Osteoblast (primary cell): ENCODE results near the gene AOX1. TPM values are rescaled to one million over a fixed set of nuclear protein-coding genes. Genes with fewer than 3 reads are reported as not detected.

Experiments
- DNase-seq: peaks from one replicate; pipeline ENCODE4 v3.0.0; 2011; ENCODE audit warnings: low spot score, mixed read lengths; ENCODE audit not compliant: insufficient read length; ENCODE audit errors: missing footprints
- H2AFZ ChIP-seq: 2 replicates; pipeline ENCODE4 v1.6.0; 2011; ENCODE audit warnings: mild to moderate bottlenecking, low read length
- H3K27ac ChIP-seq: 2 replicates; pipeline ENCODE4 v1.5.1; 2011; ENCODE audit warnings: mild to moderate bottlenecking, low read depth, low read length, moderate library complexity
- H3K27me3 ChIP-seq: 2 replicates; pipeline ENCODE4 v1.6.0; 2012; ENCODE audit warnings: mild to moderate bottlenecking, control low read depth, inconsistent platforms, low read length, moderate library complexity; ENCODE audit not compliant: insufficient read depth
- H3K36me3 ChIP-seq: 2 replicates; pipeline ENCODE4 v1.5.1; 2011; ENCODE audit warnings: mild to moderate bottlenecking, low read length, control low read depth, moderate library complexity; ENCODE audit not compliant: insufficient read depth
- H3K4me1 ChIP-seq: 2 replicates; pipeline ENCODE4 v1.5.1; 2011; ENCODE audit warnings: mild to moderate bottlenecking, low read length, control low read depth, moderate library complexity; ENCODE audit not compliant: insufficient read depth
- H3K4me2 ChIP-seq: 2 replicates; pipeline ENCODE4 v1.6.0; 2011; ENCODE audit warnings: mild to moderate bottlenecking, low read length; ENCODE audit not compliant: insufficient read depth
- H3K4me3 ChIP-seq: fragments of 200-600 bp; sonication (generic); 3 replicates; pipeline ENCODE4 v1.5.1; 2012; ENCODE audit warnings: mild to moderate bottlenecking, low read length, inconsistent platforms; ENCODE audit not compliant: insufficient read depth
- H3K79me2 ChIP-seq: 2 replicates; pipeline ENCODE4 v1.6.0; 2012; ENCODE audit warnings: mild to moderate bottlenecking, low read length, control low read depth, inconsistent platforms; ENCODE audit not compliant: insufficient read depth
- H3K9me3 ChIP-seq: 2 replicates; pipeline ENCODE4 v1.5.1; 2011; ENCODE audit warnings: low read depth, low read length, control low read depth
- H4K20me1 ChIP-seq: 2 replicates; pipeline ENCODE4 v1.6.0; 2012; ENCODE audit warnings: mild to moderate bottlenecking, low read length, control low read depth; ENCODE audit not compliant: insufficient read depth
- total RNA-seq: library from RNA; depleted of rRNA; stranded (reverse); fragments of >200 nt; gene quantifications from 2 replicates; pipeline ENCODE4 v1.2.3, GENCODE V29; 2012
- TF ChIP-seq, protein P1 (sequence below): IDR thresholded peaks from 2 replicates; pipeline ENCODE4 v1.5.1; 2011; ENCODE audit warnings: mild to moderate bottlenecking, low read depth, low read length, moderate library complexity; ENCODE audit errors: extremely low read depth

Gene AOX1
- total RNA-seq, 1 donor = 76.4 TPM

DNA sequence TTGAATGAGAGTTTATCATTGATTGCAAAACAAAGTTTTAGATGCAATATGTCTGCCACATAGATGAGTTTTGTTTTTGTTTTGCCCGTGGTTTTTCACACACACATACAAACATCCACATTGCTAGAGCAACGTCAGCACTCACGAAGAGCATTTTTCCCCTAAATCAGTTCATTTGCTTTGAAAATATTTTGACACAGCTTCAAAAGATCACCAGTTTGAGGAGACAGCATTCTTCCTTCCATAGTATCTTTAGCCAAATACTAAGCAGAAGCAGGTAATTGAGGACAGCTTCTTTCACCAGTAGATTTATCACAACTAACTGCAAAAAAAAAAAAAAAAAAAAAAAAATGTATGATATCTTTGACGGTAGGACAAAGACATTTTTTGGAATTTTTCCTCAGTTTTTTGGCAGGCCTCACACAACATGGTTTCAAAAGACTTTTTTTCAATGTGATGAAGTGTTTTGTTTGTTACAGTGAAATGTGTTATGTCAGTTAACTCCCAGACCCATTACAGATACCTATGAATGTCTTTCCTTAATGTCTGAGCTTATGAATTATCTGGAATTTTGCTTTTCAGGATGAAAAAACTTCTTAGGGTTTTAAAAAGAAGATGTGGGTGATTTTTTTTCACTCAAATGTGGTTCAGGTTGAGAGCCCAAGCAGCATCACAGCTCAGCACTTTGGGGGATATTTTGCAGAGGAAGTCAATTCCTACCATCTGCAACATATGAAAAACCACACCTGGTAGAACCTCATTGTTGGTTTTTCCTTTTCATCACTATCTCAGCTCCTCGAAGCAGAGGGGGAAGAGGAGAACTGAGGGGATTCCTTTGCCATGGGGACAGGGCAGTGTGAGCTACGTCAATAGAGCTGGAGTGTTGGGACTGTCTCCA, 31.6 kb downstream of the AOX1 start:
- H4K20me1 ChIP-seq = no peaks in the 10 kb centered on the region
- peak overlapping the region; percentile 84 for H3K27ac ChIP-seq
- H3K36me3 ChIP-seq = no peaks in the 10 kb centered on the region
- peaks cover 44% of the 10 kb centered on the region for H3K4me1 ChIP-seq
- H3K9me3 ChIP-seq = no peaks in the 10 kb centered on the region
- no peak overlapping the region for H3K4me3 ChIP-seq
- H3K79me2 ChIP-seq = no peaks in the 10 kb centered on the region
- no peak for DNase-seq
- H3K4me2 ChIP-seq = peak overlapping the region; percentile 78
- TF ChIP-seq, protein P1, sequence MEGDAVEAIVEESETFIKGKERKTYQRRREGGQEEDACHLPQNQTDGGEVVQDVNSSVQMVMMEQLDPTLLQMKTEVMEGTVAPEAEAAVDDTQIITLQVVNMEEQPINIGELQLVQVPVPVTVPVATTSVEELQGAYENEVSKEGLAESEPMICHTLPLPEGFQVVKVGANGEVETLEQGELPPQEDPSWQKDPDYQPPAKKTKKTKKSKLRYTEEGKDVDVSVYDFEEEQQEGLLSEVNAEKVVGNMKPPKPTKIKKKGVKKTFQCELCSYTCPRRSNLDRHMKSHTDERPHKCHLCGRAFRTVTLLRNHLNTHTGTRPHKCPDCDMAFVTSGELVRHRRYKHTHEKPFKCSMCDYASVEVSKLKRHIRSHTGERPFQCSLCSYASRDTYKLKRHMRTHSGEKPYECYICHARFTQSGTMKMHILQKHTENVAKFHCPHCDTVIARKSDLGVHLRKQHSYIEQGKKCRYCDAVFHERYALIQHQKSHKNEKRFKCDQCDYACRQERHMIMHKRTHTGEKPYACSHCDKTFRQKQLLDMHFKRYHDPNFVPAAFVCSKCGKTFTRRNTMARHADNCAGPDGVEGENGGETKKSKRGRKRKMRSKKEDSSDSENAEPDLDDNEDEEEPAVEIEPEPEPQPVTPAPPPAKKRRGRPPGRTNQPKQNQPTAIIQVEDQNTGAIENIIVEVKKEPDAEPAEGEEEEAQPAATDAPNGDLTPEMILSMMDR = no peak
- peak overlapping the region; percentile 88 for H2AFZ ChIP-seq
- H3K27me3 ChIP-seq = no peaks in the 10 kb centered on the region

DNA sequence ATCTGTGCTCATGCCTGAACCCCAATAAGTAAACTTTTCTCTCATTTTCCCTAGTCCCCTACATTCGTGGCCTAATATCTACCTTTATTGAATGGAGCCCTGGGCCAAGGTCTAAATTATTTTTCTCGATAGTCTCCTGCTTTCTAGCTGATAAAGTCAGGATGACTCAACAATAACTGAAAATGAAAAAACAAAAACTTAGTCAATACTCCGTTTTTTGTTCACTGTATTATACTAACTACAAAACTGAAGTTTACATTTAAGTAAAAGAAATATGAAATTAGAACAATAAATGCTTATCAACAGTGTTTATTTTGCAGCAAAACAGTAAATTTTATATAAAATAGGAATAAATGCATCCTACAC, 32.2 kb downstream of the AOX1 start:
- TF ChIP-seq, protein P1 = no peak
- Histone ChIP-seq H3K4me3 (no peak overlapping the region), H4K20me1 (no peaks in the 10 kb centered on the region), H3K9me3 (no peaks in the 10 kb centered on the region), H3K36me3 (no peaks in the 10 kb centered on the region), H3K79me2 (no peaks in the 10 kb centered on the region), H3K27ac (peak overlapping the region; percentile 84), H2AFZ (peak overlapping the region; percentile 23), H3K4me1 (peaks cover 44% of the 10 kb centered on the region), H3K4me2 (no peak overlapping the region), H3K27me3 (no peaks in the 10 kb centered on the region)
- DNase-seq = no peak

DNA sequence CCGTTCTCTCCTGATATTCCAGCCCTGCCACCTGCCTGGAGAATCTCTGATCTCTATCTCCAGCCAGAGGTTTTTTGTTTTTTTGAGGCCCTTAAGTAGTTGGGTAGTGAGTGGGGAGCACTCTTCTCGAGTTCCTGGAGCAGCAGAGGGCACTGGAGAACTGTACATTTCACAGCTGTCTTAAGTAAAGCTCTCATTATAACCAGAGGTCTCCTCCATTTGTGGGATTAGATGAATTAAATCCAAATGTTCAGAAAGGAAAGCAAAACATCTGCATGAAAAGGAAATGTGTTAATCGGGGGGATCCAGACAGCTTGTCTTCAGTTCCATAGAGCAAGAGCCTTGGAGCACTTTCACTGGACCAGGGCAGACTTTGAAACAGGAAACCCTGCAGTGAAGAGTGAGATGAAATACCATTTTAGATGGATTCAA, 32.8 kb downstream of the AOX1 start:
- no peak overlapping the region for H3K27ac ChIP-seq
- H3K4me1 ChIP-seq = peaks cover 46% of the 10 kb centered on the region
- no peak for DNase-seq
- no peaks in the 10 kb centered on the region for H4K20me1 ChIP-seq
- H3K9me3 ChIP-seq = no peaks in the 10 kb centered on the region
- TF ChIP-seq, protein P1 = peak; percentile 43
- no peaks in the 10 kb centered on the region for H3K27me3 ChIP-seq
- H3K4me3 ChIP-seq = no peak overlapping the region
- no peak overlapping the region for H3K4me2 ChIP-seq
- H2AFZ ChIP-seq = peak overlapping the region; percentile 66
- no peaks in the 10 kb centered on the region for H3K79me2 ChIP-seq
- no peaks in the 10 kb centered on the region for H3K36me3 ChIP-seq

DNA sequence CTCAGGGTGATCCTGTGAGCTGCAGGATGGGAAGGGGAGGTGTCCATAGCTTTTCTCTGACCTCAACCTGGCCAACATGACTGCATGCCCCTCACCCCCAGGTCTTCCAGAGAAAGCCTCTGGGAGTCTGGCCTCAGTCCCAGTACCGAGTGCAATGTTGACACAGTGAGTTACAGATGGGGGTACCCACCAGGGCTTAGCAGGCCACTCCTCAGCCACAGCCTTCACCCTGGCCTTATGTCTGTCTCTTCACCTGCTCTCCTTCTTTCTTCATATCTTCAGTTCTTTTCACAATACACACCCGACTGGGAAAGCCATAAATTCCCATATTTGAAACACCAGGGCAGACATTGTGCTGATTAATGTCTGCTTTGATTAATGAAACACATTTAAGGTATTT, 33.5 kb downstream of the AOX1 start:
- Histone ChIP-seq H3K4me1 (peaks cover 52% of the 10 kb centered on the region), H2AFZ (no peak overlapping the region), H3K9me3 (no peaks in the 10 kb centered on the region), H3K36me3 (no peaks in the 10 kb centered on the region), H3K4me3 (no peak overlapping the region), H4K20me1 (no peaks in the 10 kb centered on the region), H3K79me2 (no peaks in the 10 kb centered on the region), H3K4me2 (no peak overlapping the region), H3K27me3 (no peaks in the 10 kb centered on the region), H3K27ac (no peak overlapping the region)
- TF ChIP-seq, protein P1 = no peak
- no peak for DNase-seq
